ENCODE results near the gene LRPPRC.
"Not testable (repeated sequence)": the region's sequence is repeated elsewhere in the genome, so short reads cannot be mapped to it uniquely, and the experiment has no call there.

Gene LRPPRC

GRCh38 chr2:43995733-43996533 lies at the start of gene LRPPRC:
LRPPRC (minus strand) TSS chr2:43995989; CDS start chr2:43995947, 42 bp downstream.
- DNase-seq: peak; percentile 93

- DNase-seq: no peak
Observed at GRCh38 chr2:44045061-44045460, 49.3 kb upstream of the LRPPRC start.

GRCh38 chr2:44044281-44044720 lies 48.5 kb upstream of the LRPPRC start:
- peak; percentile 91 for DNase-seq

- no peak for DNase-seq
Observed at GRCh38 chr2:44040365-44040764, 44.6 kb upstream of the LRPPRC start.

- DNase-seq: no peak
Observed at GRCh38 chr2:44038277-44038676, 42.5 kb upstream of the LRPPRC start.

- no peak for DNase-seq
Observed at GRCh38 chr2:44037221-44037620, 41.4 kb upstream of the LRPPRC start.

- no peak for DNase-seq
Observed at GRCh38 chr2:44033947-44034346, 38.2 kb upstream of the LRPPRC start.

- not testable (repeated sequence) for DNase-seq
Observed at GRCh38 chr2:44027076-44027475, 31.3 kb upstream of the LRPPRC start.

- no peak for DNase-seq
Observed at GRCh38 chr2:44016282-44016681, 20.5 kb upstream of the LRPPRC start.

GRCh38 chr2:44015239-44015638 lies 19.4 kb upstream of the LRPPRC start:
- DNase-seq: no peak

GRCh38 chr2:44013205-44013604 lies 17.4 kb upstream of the LRPPRC start:
- DNase-seq: not testable (repeated sequence)

- peak; percentile 47 for DNase-seq
Observed at GRCh38 chr2:44010266-44010665, 14.5 kb upstream of the LRPPRC start.

- DNase-seq: no peak
Observed at GRCh38 chr2:44009136-44009735, 13.4 kb upstream of the LRPPRC start.

- no peak for DNase-seq
Observed at GRCh38 chr2:44005846-44006245, 10.1 kb upstream of the LRPPRC start.

- no peak for DNase-seq
Observed at GRCh38 chr2:44004735-44005602, 9.2 kb upstream of the LRPPRC start.

- no peak for DNase-seq
Observed at GRCh38 chr2:44001716-44002115, 5.9 kb upstream of the LRPPRC start.

- no peak for DNase-seq
Observed at GRCh38 chr2:43998263-43998662, 2.5 kb upstream of the LRPPRC start.

- no peak for DNase-seq
Observed at GRCh38 chr2:43993437-43993836, 2.4 kb downstream of the LRPPRC start.

- DNase-seq: no peak
Observed at GRCh38 chr2:43989545-43989944, 6.2 kb downstream of the LRPPRC start.

GRCh38 chr2:43986600-43986999 lies 9.2 kb downstream of the LRPPRC start:
- DNase-seq: no peak

GRCh38 chr2:43985359-43985758 lies 10.4 kb downstream of the LRPPRC start:
- no peak for DNase-seq

GRCh38 chr2:43984533-43984932 lies 11.3 kb downstream of the LRPPRC start:
- no peak for DNase-seq

- no peak for DNase-seq
Observed at GRCh38 chr2:43980902-43981301, 14.9 kb downstream of the LRPPRC start.

All from midbrain (tissue), 1 donor.